ENCODE data around the gene MILR1. TPM values are rescaled to one million over a fixed set of nuclear protein-coding genes. Genes with fewer than 3 reads are reported as not detected.

The MILR1 gene
- total and polyA plus RNA-seq, 7 experiments from 2014 or later = 1.1 to 17.9 (median 1.6) TPM; not detected in 2

DNA sequence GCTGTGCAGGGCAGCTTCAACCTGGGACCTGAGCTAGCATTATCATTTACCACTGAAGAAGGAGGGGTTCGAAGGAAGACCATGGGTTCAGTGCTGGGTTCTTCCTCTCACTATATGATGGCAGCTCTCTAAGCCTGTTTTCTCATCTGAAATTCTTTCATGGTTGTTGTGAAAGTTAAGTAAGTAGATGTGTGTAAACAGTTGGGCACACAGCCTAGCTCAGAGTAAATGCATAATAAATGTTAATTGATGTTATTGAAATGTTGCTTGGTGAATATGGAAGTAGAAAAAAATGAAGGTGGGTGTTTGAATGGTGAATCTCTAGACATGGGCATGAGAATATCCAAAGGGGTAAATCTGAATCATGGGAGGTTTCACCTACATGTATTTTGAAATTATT lies 66.9 kb downstream of the MILR1 start:
- peaks cover 13 to 43% (median 40%) of the 10 kb centered on the region in 7 donors for H3K4me1 Mint-ChIP-seq
- Histone ChIP-seq H3K9me3 (ENCODE audit: control insufficient read depth in 2 of 3, low read length in 3 of 3) (no peaks in the 10 kb centered on the region), H3K4me3 (ENCODE audit: low read length) (no peak overlapping the region), H3K27me3 (ENCODE audit: control insufficient read depth in 2 of 2, insufficient read depth in 2 of 2, low read length in 2 of 2) (no peaks in the 10 kb centered on the region), H3K36me3 (ENCODE audit: control insufficient read depth in 2 of 3, insufficient read depth in 3 of 3, low read length in 3 of 3) (peaks cover 5 to 69% (median 7%) of the 10 kb centered on the region in 3 experiments), H3K27ac (ENCODE audit: low read depth, low read length) (no peak overlapping the region), H3K4me1 (ENCODE audit: control insufficient read depth in 2 of 2, insufficient read depth in 2 of 2, low read length in 2 of 2) (no peaks in the 10 kb centered on the region)
- H3K9me3 Mint-ChIP-seq = no peaks in the 10 kb centered on the region
- DNase-seq (no peak), ATAC-seq (no peak)
- intact Hi-C loops (cut with micrococcal nuclease) = no loop called here
- ChIA-PET POLR2A (interaction anchor here (3.3 kb wide), 1 partner anchor 10 kb away, joined by 24 read pairs; the partner anchor contains the start of genes CEP95 and DDX5), CTCF (interaction anchor here (0.6 to 1.0 kb wide), 2 partner anchors 16 to 25 kb away, joined by 3 read pairs; no protein-coding TSS in a partner anchor)
- H3K36me3 Mint-ChIP-seq = peaks cover 12 to 44% (median 29%) of the 10 kb centered on the region in 5 donors
- no peak overlapping the region for H3K4me3 Mint-ChIP-seq
- H3K27ac Mint-ChIP-seq = peak overlapping the region in 3 of 9 donors; percentile 40 to 60 (median 44)
- no peaks in the 10 kb centered on the region for H3K27me3 Mint-ChIP-seq

Small RNA genes lying within 50 kb of the gene (microRNA-seq; reads per million reads assigned to microRNA genes)
- not detected for gene MIR1273E (ENCODE audit: borderline microRNAs expressed)
- 4.7 reads per million for gene MIR3064 (ENCODE audit: borderline microRNAs expressed)
- not detected for gene MIR5047 (ENCODE audit: borderline microRNAs expressed)

Other genes starting within 250 kb of the MILR1 start
- 10 to 100 TPM; 14.1 to 24.2 (median 14.4) TPM for gene TEX2, start 185.9 kb upstream of the MILR1 start, total RNA-seq
- 10 to 100 TPM in 1 of 2 donors, 1 to 10 TPM in 1; 7.9 to 14.8 TPM for gene TEX2, start 185.9 kb upstream of the MILR1 start, polyA plus RNA-seq
- gene PECAM1, start 58.3 kb upstream of the MILR1 start, total RNA-seq = 100 to 1,000 TPM in 1 of 5 experiments, 10 to 100 TPM in 4; 10.0 to 224 (median 60.1) TPM
- gene PECAM1, start 58.3 kb upstream of the MILR1 start, polyA plus RNA-seq = 100 to 1,000 TPM in 1 of 2 donors, 10 to 100 TPM in 1; 91.1 to 180 TPM
- 10 to 100 TPM; 34.5 to 69.6 (median 41.9) TPM for gene POLG2, start 47.9 kb downstream of the MILR1 start, total RNA-seq
- 1 to 10 TPM; 7.4 to 8.2 TPM for gene POLG2, start 47.9 kb downstream of the MILR1 start, polyA plus RNA-seq
- 1,000 to 10,000 TPM in 4 of 5 experiments, 100 to 1,000 TPM in 1; 781 to 2,704 (median 1,632) TPM for gene DDX5, start 57.2 kb downstream of the MILR1 start, total RNA-seq
- 1,000 to 10,000 TPM; 1,423 to 1,510 TPM for gene DDX5, start 57.2 kb downstream of the MILR1 start, polyA plus RNA-seq
- 100 to 1,000 TPM in 4 of 5 experiments, 10 to 100 TPM in 1; 46.7 to 192 (median 115) TPM for gene CEP95, start 57.9 kb downstream of the MILR1 start, total RNA-seq
- gene CEP95, start 57.9 kb downstream of the MILR1 start, polyA plus RNA-seq = 10 to 100 TPM; 11.3 to 16.6 TPM
- gene SMURF2, start 213.2 kb downstream of the MILR1 start, total RNA-seq = 10 to 100 TPM; 17.0 to 35.7 (median 32.1) TPM
- gene SMURF2, start 213.2 kb downstream of the MILR1 start, polyA plus RNA-seq = 1 to 10 TPM; 8.8 to 9.6 TPM

Measured in naive thymus-derived CD4-positive, alpha-beta T cell (primary cell).